ENCODE data around the gene SMARCA1. TPM values are rescaled to one million over a fixed set of nuclear protein-coding genes. Genes with fewer than 3 reads are reported as not detected.

SMARCA1 gene
- total RNA-seq, 4 donors from 2014 or later = 7.6 to 18.8 (median 8.1) TPM

- H3K27me3 ChIP-seq = no peaks in the 10 kb centered on the region
- no peak overlapping the region for H3K27ac ChIP-seq
- DNase-seq (ENCODE audit: low spot score in 2 of 2) = no peak
- H3K36me3 ChIP-seq = no peaks in the 10 kb centered on the region
- TF ChIP-seq CTCF (IDR thresholded peaks at IDR 0.05) (no peak), POLR2AphosphoS5 (IDR thresholded peaks at IDR 0.05) (no peak), EP300 (IDR thresholded peaks at IDR 0.05) (no peak), POLR2A (IDR thresholded peaks at IDR 0.05) (no peak)
- H3K4me3 ChIP-seq = no peak overlapping the region
- no peaks in the 10 kb centered on the region for H3K9me3 ChIP-seq
- WGBS = 46% methylated on average over 2 of the region's 2 CpGs
- H3K4me1 ChIP-seq = no peaks in the 10 kb centered on the region
Measured at GRCh38 chrX:129404670-129405008, 118.7 kb downstream of the SMARCA1 start.

- no peaks in the 10 kb centered on the region for H3K36me3 ChIP-seq
- no peak overlapping the region for H3K4me3 ChIP-seq
- no peaks in the 10 kb centered on the region for H3K4me1 ChIP-seq
- DNase-seq (ENCODE audit: low spot score in 2 of 2) = no peak
- no peak for TF ChIP-seq POLR2A (IDR thresholded peaks at IDR 0.05)
- TF ChIP-seq CTCF (IDR thresholded peaks at IDR 0.05) = no peak
- TF ChIP-seq EP300 (IDR thresholded peaks at IDR 0.05) = no peak
- no peak for TF ChIP-seq POLR2AphosphoS5 (IDR thresholded peaks at IDR 0.05)
- no peak overlapping the region for H3K27ac ChIP-seq
- no peaks in the 10 kb centered on the region for H3K27me3 ChIP-seq
- H3K9me3 ChIP-seq = no peaks in the 10 kb centered on the region
- WGBS = 40% methylated on average over 2 of the region's 2 CpGs
Measured at GRCh38 chrX:129403974-129404669, 119.2 kb downstream of the SMARCA1 start.

Other genes with a start within 250 kb of the SMARCA1 start
- 10 to 100 TPM; 15.0 to 35.4 (median 16.3) TPM for gene OCRL, start 16.8 kb upstream of the SMARCA1 start, total RNA-seq
- under 1 TPM; 0.13 to 0.38 (median 0.29) TPM for gene APLN, start 131.5 kb upstream of the SMARCA1 start, total RNA-seq
- gene XPNPEP2, start 215.5 kb upstream of the SMARCA1 start, total RNA-seq = 1 to 10 TPM in 3 of 4 donors, under 1 TPM in 1; 0.83 to 6.1 (median 2.4) TPM

Data from suprapubic skin (tissue), 4 donors.